K562 (cell line): ENCODE results near the gene RREB1. TPM values are rescaled to one million over a fixed set of nuclear protein-coding genes. Genes with fewer than 3 reads are reported as not detected.
A peak's percentile ranks its signal among the peaks of the same experiment; 100 is the strongest.

Experiments used
- ATAC-seq: fragments of 200-7000 bp; cut with Tn5 transposase; 3 replicates; pipeline ENCODE4 v1.9.1; 2020; ENCODE audit warnings: moderate library complexity
- BruUV-seq: library from RNA; stranded (reverse); fragments of 400-500 nt; replicated peaks from 2 replicates; lab custom pipeline; 2021; lab: Mats Ljungman, UMichigan
- CTCF ChIA-PET: fragments of 300-600 bp; formaldehyde crosslinking; extraction: SDS; loops from one replicate; lab custom pipeline; 2021; ENCODE audit warnings: low intra/inter-chr PET ratio; lab: Yijun Ruan, JAX
- POLR2A ChIA-PET: fragments of 300-600, 350-650 bp; sonication (Branson Sonifier 250); formaldehyde crosslinking; extraction: SDS; loops from one replicate; lab custom pipeline; 2021; ENCODE audit warnings: antibody characterized with exemption, inconsistent platforms; lab: Yijun Ruan, JAX
- DNase-seq, 4 experiments: peaks; one replicate each; pipeline versions ENCODE4 v3.0.0 to v3.0.0-alpha.2; 2011 to 2018; ENCODE audit warnings: low spot score in 3 of 4, mixed read lengths in 3 of 4; ENCODE audit errors: extremely low read depth in 1 of 4
- FAIRE-seq: peaks from 2 replicates; lab custom pipeline; 2011; peaks lifted over from hg19 to GRCh38; lab: Jason Lieb, UNC
- H2AFZ ChIP-seq: 2 replicates; pipeline ENCODE4 v1.6.0; 2011; ENCODE audit warnings: low read depth, low read length, control low read depth, inconsistent platforms
- H3K27ac ChIP-seq: fragments of 200-600 bp; 3 replicates; pipeline ENCODE4 v1.8.0; 2011; ENCODE audit warnings: low read depth, mild to moderate bottlenecking, control low read depth, inconsistent platforms, low read length, moderate library complexity, mixed read lengths; ENCODE audit errors: extremely low read depth
- H3K27me3 ChIP-seq, 2 experiments: fragments of 300-600 bp in 1 of 2; 2 replicates in 1 of 2; 3 replicates in 1 of 2; pipeline versions ENCODE4 v1.6.0 to v1.8.0; 2011; ENCODE audit warnings: inconsistent platforms in 2 of 2, low read length in 2 of 2, mild to moderate bottlenecking in 1 of 2, mixed read lengths in 1 of 2, moderate library complexity in 1 of 2; ENCODE audit not compliant: control insufficient read depth in 2 of 2, insufficient read depth in 2 of 2
- H3K36me3 ChIP-seq: fragments of 300-600 bp; 3 replicates; pipeline ENCODE4 v1.8.0; 2011; ENCODE audit warnings: mild to moderate bottlenecking, low read length, inconsistent platforms; ENCODE audit not compliant: control insufficient read depth, insufficient read depth
- H3K4me1 ChIP-seq, 2 experiments: fragments of 200-600 bp in 1 of 2; replicated peaks in 1 of 2; 2 replicates in 1 of 2; 3 replicates in 1 of 2; pipeline versions ENCODE4 v1.5.1 to v1.8.0; 2011; ENCODE audit warnings: inconsistent platforms in 2 of 2, low read length in 2 of 2, mild to moderate bottlenecking in 1 of 2, mixed read lengths in 1 of 2, moderate library complexity in 1 of 2; ENCODE audit not compliant: control insufficient read depth in 2 of 2, insufficient read depth in 2 of 2
- H3K4me2 ChIP-seq: 2 replicates; pipeline ENCODE4 v1.6.1; 2011; ENCODE audit warnings: low read length, control low read depth, inconsistent platforms, mixed read lengths; ENCODE audit not compliant: insufficient read depth
- H3K4me3 ChIP-seq: fragments of 200-600 bp; sonication (generic), shearing (Covaris generic); 2 replicates; pipeline ENCODE4 v1.5.1; 2016; ENCODE audit warnings: control low read depth, inconsistent platforms
- H3K79me2 ChIP-seq: fragments of 200-600 bp; 3 replicates; pipeline ENCODE4 v1.8.0; 2011; ENCODE audit warnings: low read length, inconsistent platforms; ENCODE audit not compliant: control insufficient read depth, insufficient read depth
- H3K9ac ChIP-seq, 2 experiments: 2 replicates each; pipeline versions ENCODE4 v1.6.0 to v1.6.1; 2011; ENCODE audit warnings: low read depth in 2 of 2, low read length in 2 of 2, control low read depth in 1 of 2, inconsistent platforms in 1 of 2, mild to moderate bottlenecking in 1 of 2, mixed read lengths in 1 of 2; ENCODE audit not compliant: insufficient read depth in 1 of 2
- H3K9me1 ChIP-seq: one replicate; pipeline ENCODE4 v1.6.0; 2011; ENCODE audit warnings: inconsistent platforms, mild to moderate bottlenecking, low read length, moderate library complexity; ENCODE audit not compliant: control insufficient read depth, insufficient read depth
- H3K9me3 ChIP-seq: replicated peaks from 2 replicates; pipeline ENCODE4 v1.5.1; 2011; ENCODE audit warnings: low read depth, low read length, inconsistent platforms; ENCODE audit not compliant: control insufficient read depth, insufficient read depth
- H4K20me1 ChIP-seq: replicated peaks from 2 replicates; pipeline ENCODE4 v1.6.1; 2011; ENCODE audit warnings: low read length, inconsistent platforms, mixed read lengths; ENCODE audit not compliant: control insufficient read depth, insufficient read depth
- CAMTA2 ChIP-seq: fragments of 250-450 bp; sonication (Bioruptor Pico); conservative IDR thresholded peaks from 2 replicates; pipeline ENCODE4 v1.5.1; 2022
- CEBPB ChIP-seq: fragments of 450-650 bp; IDR thresholded peaks from 2 replicates; pipeline ENCODE4 v1.6.1; 2016; ENCODE audit warnings: missing genetic modification characterization, missing compliant biosample characterization
- CEBPG ChIP-seq, 3 experiments: fragments of 200-800 bp in 1 of 3; sonication (Bioruptor generic) in 1 of 3; sonication (generic) in 1 of 3; formaldehyde crosslinking in 1 of 3; IDR thresholded peaks in 2 of 3; conservative IDR thresholded peaks in 1 of 3; 2 replicates each; pipeline versions ENCODE4 v1.6.1 to v1.8.0; 2016 to 2022; ENCODE audit warnings: missing compliant biosample characterization in 2 of 3, missing genetic modification characterization in 2 of 3, mild to moderate bottlenecking in 1 of 3, missing genetic modification reagents in 1 of 3
- DDX20 ChIP-seq: fragments of 450-650 bp; IDR thresholded peaks from 2 replicates; pipeline ENCODE4 v1.6.1; 2016; ENCODE audit warnings: missing genetic modification characterization, low read depth, mild to moderate bottlenecking, missing compliant biosample characterization, moderate library complexity
- POU5F1 ChIP-seq: fragments of 150-350 bp; IDR thresholded peaks from 2 replicates; pipeline ENCODE4 v1.6.1; 2014; ENCODE audit warnings: borderline replicate concordance, low read length, low read depth, mild to moderate bottlenecking; ENCODE audit not compliant: partially characterized antibody
- ZNF175 ChIP-seq: fragments of 200-800 bp; sonication (Bioruptor generic); IDR thresholded peaks from 2 replicates; pipeline ENCODE4 v1.6.1; 2016; ENCODE audit warnings: low read depth, mild to moderate bottlenecking, missing genetic modification characterization, missing compliant biosample characterization
- ZNF384 ChIP-seq: IDR thresholded peaks from 2 replicates; pipeline ENCODE4 v1.6.1; 2012; ENCODE audit warnings: low read depth, low read length, improper control_type of control experiment
- WGBS: fragments of 100-300 bp; shearing (Covaris generic); methylation state at CpG from one replicate; pipeline ENCODE4 v1.1.6; 2016; ENCODE audit warnings: low coverage, mixed read lengths; ENCODE audit not compliant: insufficient coverage; ENCODE audit errors: missing lambda C conversion rate; 5-methylcytosine and 5-hydroxymethylcytosine counted together
- in situ Hi-C: fragments of 300-500 bp; cut with MboI; formaldehyde crosslinking; loops from 4 replicates; pipeline ENCODE4 v1.15.0; 2018; ENCODE audit warnings: inconsistent platforms, mixed read lengths
- intact Hi-C: fragments of 100-400 bp; cut with micrococcal nuclease; formaldehyde crosslinking; loops from 2 replicates; pipeline ENCODE4 v1.14.2; 2022
- polyA plus RNA-seq, 8 experiments: library from polyadenylated mRNA; depleted of rRNA in 4 of 8; stranded (reverse) in 5 of 8; unstranded in 3 of 8; fragments of >200 nt; fragmentation: Nextera tagmentation in 2 of 8; fragmentation: Illumina TruSeq in 1 of 8; extraction: Ambion mirVana in 2 of 8; extraction: Trizol in 1 of 8; gene quantifications; 2 replicates each; pipeline versions ENCODE4 v1.2.1 to v1.2.3, GENCODE V29; 2011 to 2014; ENCODE audit warnings: inconsistent platforms in 1 of 8, missing spikeins in 1 of 8
- total RNA-seq, 7 experiments: library from RNA; depleted of rRNA in 6 of 7; stranded (reverse); fragments of >200 nt in 6 of 7; fragmentation: Illumina TruSeq in 2 of 7; extraction: Trizol in 2 of 7; gene quantifications; 2 replicates each; pipeline versions ENCODE4 v1.2.1 to v1.2.3, GENCODE V29; 2011 to 2021; ENCODE audit warnings: low replicate concordance in 1 of 7
- TF ChIP-seq, protein P1 (sequence below): fragments of 450-650 bp; IDR thresholded peaks from 2 replicates; pipeline ENCODE4 v1.6.1; 2016; ENCODE audit warnings: borderline replicate concordance

RREB1 gene
- total and polyA plus RNA-seq, 9 of the 15 experiments (the other 6 are each of a cell fraction or from before 2014, with no cell fraction given): 3.3 to 64.2 (median 19.3) TPM

GRCh38 chr6:7218406-7218988 lies 110.7 kb downstream of the RREB1 start:
- Histone ChIP-seq H3K9ac (no peak overlapping the region), H3K9me1 (peaks cover 5% of the 10 kb centered on the region), H2AFZ (no peak overlapping the region), H3K9me3 (no peaks in the 10 kb centered on the region), H3K79me2 (peaks cover 26% of the 10 kb centered on the region), H3K36me3 (peaks cover 90% of the 10 kb centered on the region)
- CTCF ChIA-PET: interaction anchor here (0.6 to 1.1 kb wide), 5 partner anchors 22 to 543 kb away, joined by 3 to 6 read pairs (median 4); no protein-coding TSS in a partner anchor
- ATAC-seq (no peak), FAIRE-seq (no peak), DNase-seq (no peak)
- WGBS: 69% methylated on average over 2 of the region's 2 CpGs
- BruUV-seq: no TSS peak
- TF ChIP-seq POU5F1: no peak
- TF ChIP-seq CEBPB (tag): peak; percentile 85
- no peak for TF ChIP-seq CEBPG (CRISPR knock-in tag; IDR thresholded peaks at IDR 0.05)
- TF ChIP-seq CEBPG (tag; conservative IDR thresholded peaks at IDR 0.05 in 1 of 2, IDR thresholded peaks at IDR 0.05 in 1 of 2): peak; percentile 41 to 84; a peak in 2 of 4 replicates
- no peak for TF ChIP-seq ZNF175 (CRISPR knock-in tag)
- TF ChIP-seq, protein P1, sequence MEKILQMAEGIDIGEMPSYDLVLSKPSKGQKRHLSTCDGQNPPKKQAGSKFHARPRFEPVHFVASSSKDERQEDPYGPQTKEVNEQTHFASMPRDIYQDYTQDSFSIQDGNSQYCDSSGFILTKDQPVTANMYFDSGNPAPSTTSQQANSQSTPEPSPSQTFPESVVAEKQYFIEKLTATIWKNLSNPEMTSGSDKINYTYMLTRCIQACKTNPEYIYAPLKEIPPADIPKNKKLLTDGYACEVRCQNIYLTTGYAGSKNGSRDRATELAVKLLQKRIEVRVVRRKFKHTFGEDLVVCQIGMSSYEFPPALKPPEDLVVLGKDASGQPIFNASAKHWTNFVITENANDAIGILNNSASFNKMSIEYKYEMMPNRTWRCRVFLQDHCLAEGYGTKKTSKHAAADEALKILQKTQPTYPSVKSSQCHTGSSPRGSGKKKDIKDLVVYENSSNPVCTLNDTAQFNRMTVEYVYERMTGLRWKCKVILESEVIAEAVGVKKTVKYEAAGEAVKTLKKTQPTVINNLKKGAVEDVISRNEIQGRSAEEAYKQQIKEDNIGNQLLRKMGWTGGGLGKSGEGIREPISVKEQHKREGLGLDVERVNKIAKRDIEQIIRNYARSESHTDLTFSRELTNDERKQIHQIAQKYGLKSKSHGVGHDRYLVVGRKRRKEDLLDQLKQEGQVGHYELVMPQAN: no peak
- TF ChIP-seq CAMTA2: no peak
- 0 out of 2 replicates have a peak, but pooled peaks have one; percentile 14 for TF ChIP-seq ZNF384
- TF ChIP-seq DDX20: no peak
- TF ChIP-seq, all 486 proteins: peak for 3
- H4K20me1 ChIP-seq: no peaks in the 10 kb centered on the region
- POLR2A ChIA-PET: interaction anchor here (0.6 to 1.5 kb wide), 8 partner anchors 9 to 1079 kb away, joined by 3 to 7 read pairs (median 3); no protein-coding TSS in a partner anchor
- H3K4me3 ChIP-seq: no peak overlapping the region
- no peak overlapping the region for H3K4me2 ChIP-seq
- no peaks in the 10 kb centered on the region for H3K27me3 ChIP-seq
- intact Hi-C loops: no loop called here
- in situ Hi-C loops: no loop called here
- no peak overlapping the region for H3K27ac ChIP-seq
- H3K4me1 ChIP-seq: peaks cover 11 to 16% of the 10 kb centered on the region in 2 experiments
